Fibroblast of lung (primary cell): Measurements from ENCODE around the gene LAPTM5.

ENCODE experiments used
- CTCF ChIP-seq, 2 donors: IDR thresholded peaks in 1 of 2; conservative IDR thresholded peaks in 1 of 2; 1 replicate in 1 of 2; 2 replicates in 1 of 2; pipeline ENCODE4 v1.5.1; 2011 to 2012; ENCODE audit warnings: low read length in 2 of 2, control low read depth in 1 of 2, inconsistent platforms in 1 of 2, low read depth in 1 of 2, mild to moderate bottlenecking in 1 of 2
- EZH2 ChIP-seq: IDR thresholded peaks from 2 replicates; pipeline ENCODE4 v1.5.1; 2012; ENCODE audit warnings: low read length, control low read depth, mild to moderate bottlenecking; ENCODE audit errors: missing control alignments

GRCh38 chr1:30753660-30754123 is 3.9 kb downstream of the LAPTM5 start:
- TF ChIP-seq CTCF (conservative IDR thresholded peaks at IDR 0.05 in 1 of 2, IDR thresholded peaks at IDR 0.05 in 1 of 2; ENCODE audit: low read depth in 1 of 2, low read length in 2 of 2) (no peak), EZH2 (no peak)
